Measurements from ENCODE around the gene TNFRSF11A. TPM values are rescaled to one million over a fixed set of nuclear protein-coding genes. Genes with fewer than 3 reads are reported as not detected.

The TNFRSF11A gene
- total RNA-seq, 6 donors from 2014 or later: 1.7 to 5.9 (median 4.4) TPM

DNA sequence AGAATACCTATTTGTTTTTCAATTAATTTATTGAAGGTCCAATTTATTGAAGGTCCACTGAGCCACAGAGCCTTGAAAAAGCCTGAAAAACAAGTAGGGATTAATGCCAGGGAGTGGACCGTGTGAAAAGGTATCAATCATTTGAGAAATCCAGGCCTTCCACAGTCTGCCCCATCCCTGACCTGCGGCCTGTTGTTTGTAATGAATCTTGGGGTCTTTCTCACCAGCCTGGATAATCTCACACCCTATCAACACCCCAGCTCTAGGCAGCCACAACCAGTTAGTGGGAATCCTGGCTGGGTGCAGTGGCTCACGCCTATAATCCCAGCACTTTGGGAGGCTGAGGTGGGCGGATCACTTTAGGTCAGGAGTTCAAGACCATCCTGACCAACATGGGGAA lies 47.8 kb downstream of the TNFRSF11A start:
- WGBS, 2 donors: 88 to 93% methylated on average over 4 of the region's 4 CpGs
- Histone ChIP-seq H3K4me3 (no peak overlapping the region), H3K27ac (no peak overlapping the region), H3K36me3 (no peaks in the 10 kb centered on the region), H3K9me3 (no peaks in the 10 kb centered on the region), H3K4me1 (no peaks in the 10 kb centered on the region), H3K27me3 (no peaks in the 10 kb centered on the region)
- TF ChIP-seq EP300 (IDR thresholded peaks at IDR 0.05) (no peak), POLR2A (IDR thresholded peaks at IDR 0.05) (no peak), POLR2AphosphoS5 (IDR thresholded peaks at IDR 0.05) (no peak)
- TF ChIP-seq, protein P1, sequence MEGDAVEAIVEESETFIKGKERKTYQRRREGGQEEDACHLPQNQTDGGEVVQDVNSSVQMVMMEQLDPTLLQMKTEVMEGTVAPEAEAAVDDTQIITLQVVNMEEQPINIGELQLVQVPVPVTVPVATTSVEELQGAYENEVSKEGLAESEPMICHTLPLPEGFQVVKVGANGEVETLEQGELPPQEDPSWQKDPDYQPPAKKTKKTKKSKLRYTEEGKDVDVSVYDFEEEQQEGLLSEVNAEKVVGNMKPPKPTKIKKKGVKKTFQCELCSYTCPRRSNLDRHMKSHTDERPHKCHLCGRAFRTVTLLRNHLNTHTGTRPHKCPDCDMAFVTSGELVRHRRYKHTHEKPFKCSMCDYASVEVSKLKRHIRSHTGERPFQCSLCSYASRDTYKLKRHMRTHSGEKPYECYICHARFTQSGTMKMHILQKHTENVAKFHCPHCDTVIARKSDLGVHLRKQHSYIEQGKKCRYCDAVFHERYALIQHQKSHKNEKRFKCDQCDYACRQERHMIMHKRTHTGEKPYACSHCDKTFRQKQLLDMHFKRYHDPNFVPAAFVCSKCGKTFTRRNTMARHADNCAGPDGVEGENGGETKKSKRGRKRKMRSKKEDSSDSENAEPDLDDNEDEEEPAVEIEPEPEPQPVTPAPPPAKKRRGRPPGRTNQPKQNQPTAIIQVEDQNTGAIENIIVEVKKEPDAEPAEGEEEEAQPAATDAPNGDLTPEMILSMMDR (IDR thresholded peaks at IDR 0.05): no peak
- no peak for DNase-seq
- no peak for ATAC-seq (ENCODE audit: low FRiP score in 2 of 2)

DNA sequence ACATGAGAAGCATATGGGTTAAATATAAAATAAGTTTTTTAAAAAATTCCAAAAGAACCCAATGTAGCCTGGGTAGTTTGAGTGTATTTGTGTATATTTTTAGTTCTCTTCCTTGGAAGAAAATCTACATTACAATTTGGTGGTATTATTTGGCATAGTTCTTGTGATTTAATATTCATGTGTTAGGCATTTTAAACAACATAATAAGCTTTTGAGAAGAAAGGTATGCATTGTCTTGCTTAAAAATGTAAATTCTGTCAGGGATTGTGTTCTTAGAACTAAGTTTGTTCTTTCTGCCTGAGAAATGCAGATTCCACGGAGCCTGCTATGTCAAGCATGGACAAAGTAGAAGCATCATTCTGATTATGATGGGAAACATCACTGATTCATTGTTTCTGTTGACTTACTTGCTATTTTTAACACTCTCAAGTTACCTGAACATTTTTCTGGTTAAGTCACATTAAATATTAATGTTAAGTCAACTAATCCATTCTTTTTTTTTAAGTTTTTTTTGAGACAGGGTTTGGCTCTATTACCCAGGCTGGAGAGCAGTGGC lies 49.4 kb downstream of the TNFRSF11A start:
- no peaks in the 10 kb centered on the region for H3K27me3 ChIP-seq
- no peak for TF ChIP-seq EP300 (IDR thresholded peaks at IDR 0.05)
- no peak for TF ChIP-seq POLR2A (IDR thresholded peaks at IDR 0.05)
- TF ChIP-seq, protein P1 (IDR thresholded peaks at IDR 0.05): no peak
- no peak for TF ChIP-seq POLR2AphosphoS5 (IDR thresholded peaks at IDR 0.05)
- no peaks in the 10 kb centered on the region for H3K4me1 ChIP-seq
- ATAC-seq (ENCODE audit: low FRiP score in 2 of 2): no peak
- no peak overlapping the region for H3K4me3 ChIP-seq
- WGBS, 2 donors: 65% methylated on average over 1 of the region's 1 CpG
- no peak overlapping the region for H3K27ac ChIP-seq
- no peaks in the 10 kb centered on the region for H3K36me3 ChIP-seq
- no peaks in the 10 kb centered on the region for H3K9me3 ChIP-seq
- no peak for DNase-seq

- no peak for DNase-seq
- no peaks in the 10 kb centered on the region for H3K36me3 ChIP-seq
- H3K9me3 ChIP-seq: no peaks in the 10 kb centered on the region
- ATAC-seq (ENCODE audit: low FRiP score in 2 of 2): no peak
- H3K27me3 ChIP-seq: no peaks in the 10 kb centered on the region
- H3K4me3 ChIP-seq: no peak overlapping the region
- TF ChIP-seq POLR2A (IDR thresholded peaks at IDR 0.05) (no peak), POLR2AphosphoS5 (IDR thresholded peaks at IDR 0.05) (no peak), EP300 (IDR thresholded peaks at IDR 0.05) (no peak)
- TF ChIP-seq, protein P1 (IDR thresholded peaks at IDR 0.05): no peak
- H3K4me1 ChIP-seq: no peaks in the 10 kb centered on the region
- WGBS, 2 donors: 84 to 88% methylated on average over 6 to 7 of the region's 7 CpGs
- H3K27ac ChIP-seq: no peak overlapping the region
Measured at GRCh38 chr18:62377131-62377807, 52.2 kb downstream of the TNFRSF11A start.

DNA sequence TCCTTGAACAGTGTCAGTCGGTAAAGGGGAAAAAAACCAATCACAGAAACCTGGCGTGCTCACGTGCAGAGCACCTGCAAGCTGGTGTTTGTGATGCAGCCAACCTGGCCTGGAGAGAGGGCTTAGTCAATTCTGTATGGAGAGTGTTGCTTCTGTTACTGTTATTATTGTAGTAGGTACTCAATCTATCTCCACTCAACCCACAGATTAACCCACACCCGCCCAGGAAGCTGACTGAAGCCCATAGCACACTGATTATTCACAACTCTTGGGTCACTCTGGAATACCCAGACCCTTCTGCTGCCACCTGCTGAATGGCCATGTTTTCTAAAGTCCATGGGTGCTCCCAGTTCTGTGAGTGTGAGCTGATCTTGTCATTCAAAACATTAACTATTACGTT lies 53.9 kb downstream of the TNFRSF11A start:
- ATAC-seq (ENCODE audit: low FRiP score in 2 of 2) (no peak), DNase-seq (no peak)
- Histone ChIP-seq H3K27ac (no peak overlapping the region), H3K4me1 (no peaks in the 10 kb centered on the region), H3K36me3 (no peaks in the 10 kb centered on the region), H3K4me3 (no peak overlapping the region), H3K27me3 (no peaks in the 10 kb centered on the region), H3K9me3 (no peaks in the 10 kb centered on the region)
- TF ChIP-seq, protein P1 (IDR thresholded peaks at IDR 0.05): no peak
- TF ChIP-seq POLR2A (IDR thresholded peaks at IDR 0.05) (no peak), EP300 (IDR thresholded peaks at IDR 0.05) (no peak), POLR2AphosphoS5 (IDR thresholded peaks at IDR 0.05) (no peak)
- WGBS, 2 donors: 84 to 91% methylated on average over 5 of the region's 5 CpGs

- no peaks in the 10 kb centered on the region for H3K36me3 ChIP-seq
- no peaks in the 10 kb centered on the region for H3K9me3 ChIP-seq
- no peak overlapping the region for H3K27ac ChIP-seq
- H3K4me1 ChIP-seq: peaks cover 0 to 6% (median 0%) of the 10 kb centered on the region in 4 donors
- TF ChIP-seq EP300 (IDR thresholded peaks at IDR 0.05) (no peak), POLR2AphosphoS5 (IDR thresholded peaks at IDR 0.05) (no peak), POLR2A (IDR thresholded peaks at IDR 0.05) (no peak)
- TF ChIP-seq, protein P1 (IDR thresholded peaks at IDR 0.05): no peak
- no peaks in the 10 kb centered on the region for H3K27me3 ChIP-seq
- ATAC-seq (ENCODE audit: low FRiP score in 2 of 2) (no peak), DNase-seq (no peak)
- no peak overlapping the region for H3K4me3 ChIP-seq
- 92 to 93% methylated on average over 5 of the region's 5 CpGs for WGBS, 2 donors
Measured at GRCh38 chr18:62381373-62381772, 56.3 kb downstream of the TNFRSF11A start.
